GM18517 (cell line): ENCODE data around the gene ADPGK.
"Not testable (repeated sequence)": the region's sequence is repeated elsewhere in the genome, so short reads cannot be mapped to it uniquely, and the experiment has no call there.

Experiments
- ATAC-seq: cut with Tn5 transposase; IDR thresholded peaks from one replicate; pipeline ENCODE4 v1.9.1; 2021; ENCODE audit warnings: mild to moderate bottlenecking, moderate library complexity; ENCODE audit not compliant: unreplicated experiment

The ADPGK gene

GRCh38 chr15:72751751-72752455, 31.7 kb downstream of the ADPGK start:
- ATAC-seq: no peak

- ATAC-seq: no peak
Observed at GRCh38 chr15:72749700-72750099, 33.9 kb downstream of the ADPGK start.

GRCh38 chr15:72740219-72740618, 43.3 kb downstream of the ADPGK start:
- peak; percentile 87 for ATAC-seq

GRCh38 chr15:72737723-72738122, 45.8 kb downstream of the ADPGK start:
- no peak for ATAC-seq

- no peak for ATAC-seq
Observed at GRCh38 chr15:72737061-72737460, 46.5 kb downstream of the ADPGK start.

DNA sequence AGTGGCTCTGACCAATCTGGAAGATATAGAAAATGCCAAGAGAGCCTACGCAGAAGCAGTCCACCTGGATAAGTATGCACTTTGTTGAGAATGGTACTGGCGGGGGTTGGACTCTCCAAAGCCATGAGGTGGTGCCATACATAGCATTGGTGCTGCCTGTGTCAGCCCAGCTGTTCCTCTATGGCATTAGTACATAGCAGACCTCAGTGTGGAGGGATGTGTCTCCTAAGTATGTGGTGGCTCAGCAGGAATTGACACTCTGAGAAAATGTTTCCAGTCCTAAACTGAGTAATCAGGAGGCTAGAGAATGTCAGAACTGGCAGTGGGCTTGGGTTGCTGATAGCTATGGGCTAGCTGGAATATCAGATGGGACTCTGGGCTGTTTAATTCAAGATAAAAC, 48.4 kb downstream of the ADPGK start:
- ATAC-seq: no peak

- no peak for ATAC-seq
Observed at GRCh38 chr15:72733941-72734738, 49.4 kb downstream of the ADPGK start.

DNA sequence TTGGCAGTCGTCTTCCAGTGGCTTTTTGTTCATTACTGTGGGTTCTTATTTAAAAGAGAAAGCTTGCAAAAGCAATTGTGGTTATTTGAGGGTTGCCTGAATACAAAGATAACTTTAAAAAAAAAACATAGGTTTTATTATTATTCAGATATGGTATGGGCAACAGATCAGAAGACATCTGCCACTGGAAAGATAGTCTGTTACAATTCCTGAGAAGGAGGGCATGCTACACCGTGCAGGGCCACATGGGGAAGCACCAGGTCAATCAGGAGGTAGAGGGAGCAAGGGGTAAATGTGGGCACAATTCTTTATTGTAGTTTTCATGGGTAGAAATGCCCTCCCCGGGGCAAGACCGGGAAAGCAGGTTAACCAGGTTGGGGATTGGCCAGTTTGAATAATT, 51.0 kb downstream of the ADPGK start:
- no peak for ATAC-seq

DNA sequence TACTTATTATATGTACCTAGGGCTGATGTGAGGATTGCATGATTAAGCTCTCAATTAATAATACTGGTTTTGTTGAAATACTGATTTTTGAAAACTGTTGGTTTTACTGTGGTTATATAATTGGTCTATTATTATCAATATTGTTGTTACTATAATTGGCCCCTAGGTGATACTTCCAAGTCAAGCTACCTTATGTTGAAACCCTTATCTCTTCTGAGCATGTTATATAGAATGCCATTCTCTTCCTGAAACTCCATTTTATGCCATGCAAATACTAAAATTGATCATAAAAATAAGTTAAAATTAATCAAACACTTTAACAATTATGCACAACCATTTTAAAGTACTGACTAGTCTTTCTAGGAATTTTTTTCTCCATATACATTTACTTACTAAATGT, 51.5 kb downstream of the ADPGK start:
- no peak for ATAC-seq

GRCh38 chr15:72728821-72729220, 54.7 kb downstream of the ADPGK start:
- ATAC-seq: no peak

DNA sequence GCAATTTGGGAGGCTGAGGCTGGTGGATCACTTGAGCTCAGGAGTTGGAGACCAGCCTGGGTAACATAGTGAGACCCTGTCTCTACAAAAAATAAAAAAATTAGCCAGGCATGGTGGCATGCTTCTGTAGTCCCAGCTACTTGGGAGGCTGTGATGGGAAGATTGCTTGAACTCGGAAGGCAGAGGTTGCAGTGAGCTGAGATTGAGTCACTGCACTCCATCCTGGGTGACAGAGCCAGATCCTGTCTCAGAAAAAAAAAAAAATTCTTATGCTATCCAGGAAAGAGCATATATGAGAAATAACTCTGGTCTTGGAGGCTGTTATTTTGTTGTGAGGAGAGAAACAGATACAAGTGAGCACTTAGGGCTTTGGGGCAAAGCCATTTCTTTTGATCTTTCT, 55.3 kb downstream of the ADPGK start:
- not testable (repeated sequence) for ATAC-seq

GRCh38 chr15:72727154-72727553, 56.4 kb downstream of the ADPGK start:
- no peak for ATAC-seq

DNA sequence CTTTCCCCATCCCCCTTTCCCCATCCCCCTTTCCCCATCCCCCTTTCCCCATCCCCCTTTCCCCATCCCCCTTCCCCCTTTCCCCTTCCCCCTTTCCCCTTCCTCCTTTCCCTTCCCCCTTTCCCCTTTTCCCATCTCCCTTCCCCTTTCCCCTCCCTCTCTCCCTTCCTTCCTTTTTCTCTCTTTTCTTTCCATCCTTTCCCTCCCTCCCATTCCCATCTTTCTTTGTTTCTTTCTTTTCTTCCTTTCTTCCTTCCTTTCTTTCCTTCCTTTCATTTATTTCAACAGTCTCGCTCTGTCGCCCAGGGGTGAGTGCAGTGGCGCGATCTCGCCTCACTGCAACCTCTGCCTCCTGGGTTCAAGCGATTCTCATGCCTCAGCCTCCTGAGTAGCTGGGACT, 57.7 kb downstream of the ADPGK start:
- not testable (repeated sequence) for ATAC-seq

DNA sequence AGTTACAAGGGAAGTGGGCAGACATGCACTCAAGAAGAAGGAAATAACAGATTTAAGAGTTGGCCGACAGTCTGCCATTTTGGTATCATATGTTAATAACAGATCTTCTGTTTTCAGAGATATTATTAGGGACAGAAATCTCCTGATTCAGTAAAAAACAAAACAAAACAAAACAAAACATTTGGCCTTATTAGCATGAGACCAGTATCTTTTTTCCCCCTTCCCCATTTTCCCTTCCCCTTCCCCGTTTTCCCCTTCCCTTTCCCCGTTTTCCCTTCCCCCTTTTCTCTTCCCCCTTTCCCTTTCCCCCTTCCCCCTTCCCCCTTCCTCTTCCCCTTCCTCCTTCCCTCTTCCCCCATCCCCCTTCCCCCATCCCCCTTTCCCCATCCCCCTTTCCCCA, 58.1 kb downstream of the ADPGK start:
- ATAC-seq: no peak

- ATAC-seq: no peak
Observed at GRCh38 chr15:72724028-72724427, 59.5 kb downstream of the ADPGK start.

DNA sequence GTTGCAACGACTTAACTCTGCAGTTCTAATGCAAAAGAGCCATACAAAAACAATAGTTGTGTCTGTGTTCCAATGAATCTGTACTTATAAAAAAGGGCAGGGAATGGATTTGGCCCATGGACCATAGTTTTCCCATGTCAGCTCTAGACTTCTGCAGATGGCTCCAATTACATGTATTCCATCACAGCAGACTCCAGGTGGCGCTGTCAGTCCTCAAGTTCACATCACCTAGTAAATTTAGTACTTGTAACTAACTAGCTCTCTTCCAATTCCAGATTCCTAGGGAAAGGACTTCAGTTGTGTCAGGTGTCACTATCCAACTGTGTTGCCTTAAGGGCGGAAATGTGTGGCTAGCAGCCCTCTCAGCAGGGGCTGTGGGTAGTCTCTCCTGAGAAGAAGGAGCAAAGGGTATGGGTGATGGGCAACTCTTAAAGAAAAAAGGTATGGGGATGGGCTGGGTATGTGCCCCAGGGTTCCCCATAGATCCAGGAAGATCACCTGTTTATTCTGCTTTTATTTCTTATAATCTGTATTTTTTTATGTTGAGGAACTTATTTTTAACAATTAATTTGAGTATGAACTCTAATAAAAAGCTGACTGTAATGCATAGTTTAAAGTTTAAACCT, 61.4 kb downstream of the ADPGK start:
- no peak for ATAC-seq

DNA sequence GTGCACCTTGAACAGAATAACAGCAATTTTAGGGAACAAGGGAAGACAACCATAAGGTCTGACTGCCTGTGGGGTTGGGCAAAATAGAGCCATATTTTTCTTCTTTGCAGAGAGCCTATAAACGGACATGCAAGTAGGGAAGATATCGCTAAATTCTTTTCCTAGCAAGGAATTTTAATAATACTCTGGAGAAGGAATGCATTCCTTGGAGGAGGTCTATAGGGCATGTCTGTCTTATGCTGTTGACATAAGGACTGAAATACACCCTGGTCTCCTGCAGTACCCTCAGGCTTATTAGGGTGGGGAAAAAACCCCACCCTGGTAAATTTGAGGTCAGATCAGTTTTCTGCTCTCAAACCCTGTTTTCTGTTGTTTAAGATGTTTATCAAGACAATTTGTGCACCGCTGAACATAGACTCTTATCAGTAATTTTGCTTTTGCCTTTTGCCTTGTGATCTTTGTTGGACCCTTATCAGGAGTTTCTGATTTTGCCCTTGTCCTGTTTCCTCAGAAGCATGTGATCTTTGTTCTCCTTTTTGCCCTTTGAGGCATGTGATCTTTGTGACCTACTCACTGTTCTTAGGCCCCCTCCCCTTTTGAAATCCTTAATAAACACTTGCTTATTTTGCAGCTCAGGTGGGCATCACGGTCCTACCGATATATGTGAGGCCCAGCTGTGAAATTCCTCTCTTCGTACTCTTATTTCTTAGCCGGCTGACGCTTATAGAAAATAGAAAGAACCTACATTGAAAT, 74.8 kb downstream of the ADPGK start:
- not testable (repeated sequence) for ATAC-seq

DNA sequence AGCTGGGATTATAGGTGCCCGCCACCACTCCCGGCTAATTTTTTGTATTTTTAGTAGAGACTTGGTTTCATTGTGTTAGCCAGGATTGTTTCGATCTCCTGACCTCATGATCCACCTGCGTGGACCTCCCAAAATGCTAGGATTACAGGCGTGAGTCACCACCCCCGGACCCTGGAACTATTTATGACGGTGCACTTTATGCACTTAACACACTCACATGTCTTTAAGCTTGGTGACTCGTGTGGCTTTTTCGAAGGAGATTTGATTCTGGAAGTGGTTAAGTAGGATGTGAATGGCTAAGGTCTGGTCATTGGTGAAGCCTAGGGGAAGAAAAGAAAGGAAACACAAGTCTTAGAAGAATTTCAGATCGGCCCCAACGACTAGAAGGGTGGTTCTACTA, 77.3 kb downstream of the ADPGK start:
- no peak for ATAC-seq
